Loucy (cell line): ENCODE results near the gene RBM44.

Experiments used
- CTCF ChIP-seq: fragments of 200-600 bp; sonication (generic); conservative IDR thresholded peaks from 2 replicates; pipeline ENCODE4 v1.5.1; 2014; ENCODE audit warnings: mild to moderate bottlenecking, antibody characterized with exemption, low read length
- EZH2phosphoT487 ChIP-seq: fragments of 200-600 bp; IDR thresholded peaks from 2 replicates; pipeline ENCODE4 v1.6.1; 2018; ENCODE audit warnings: antibody characterized with exemption, mild to moderate bottlenecking, moderate library complexity, borderline replicate concordance

- no peak for TF ChIP-seq CTCF
- TF ChIP-seq EZH2phosphoT487, result no peak
Observed at GRCh38 chr2:237754182-237754581, 44.4 kb upstream of the RBM44 start.
